GM18526 (cell line): ENCODE measurements around the gene SIRT3.
A peak's percentile ranks its signal among the peaks of the same experiment; 100 is the strongest.

Source experiments
- POLR2A ChIP-seq: IDR thresholded peaks from 3 replicates; pipeline ENCODE4 v1.6.1; 2011; ENCODE audit not compliant: insufficient read length; ENCODE audit errors: extremely low read depth

SIRT3 gene

GRCh38 chr11:214083-214482 is 22.1 kb downstream of the SIRT3 start:
- TF ChIP-seq POLR2A: no peak

GRCh38 chr11:213111-213510 is 23.0 kb downstream of the SIRT3 start:
- TF ChIP-seq POLR2A: no peak

- TF ChIP-seq POLR2A: no peak
These were observed 23.7 kb downstream of the SIRT3 start for GRCh38 chr11:212150-213100.

GRCh38 chr11:211741-212140 is 24.4 kb downstream of the SIRT3 start:
- TF ChIP-seq POLR2A: no peak

GRCh38 chr11:211295-211694 is 24.8 kb downstream of the SIRT3 start:
- TF ChIP-seq POLR2A: no peak

- TF ChIP-seq POLR2A: no peak
These were observed 25.4 kb downstream of the SIRT3 start for GRCh38 chr11:210803-211180.

- TF ChIP-seq POLR2A: no peak
These were observed 25.9 kb downstream of the SIRT3 start for GRCh38 chr11:210122-210802.

GRCh38 chr11:209275-210121 is 26.6 kb downstream of the SIRT3 start:
- TF ChIP-seq POLR2A: no peak

GRCh38 chr11:208917-209260 is 27.3 kb downstream of the SIRT3 start:
- no peak for TF ChIP-seq POLR2A

- peak; percentile 68 for TF ChIP-seq POLR2A
These were observed 27.8 kb downstream of the SIRT3 start for GRCh38 chr11:208181-208916.

GRCh38 chr11:207863-208180 is 28.3 kb downstream of the SIRT3 start:
- no peak for TF ChIP-seq POLR2A

- TF ChIP-seq POLR2A: peak; percentile 95
These were observed 28.8 kb downstream of the SIRT3 start, which contains the start of the genes BET1L and RIC8A for GRCh38 chr11:207208-207862. TSS of gene BET1L (minus strand) at chr11:207399. CDS start at chr11:207321, 78 bp downstream. TSS of gene RIC8A (plus strand) at chr11:207708. CDS start at chr11:208855, 1,147 bp downstream.

- no peak for TF ChIP-seq POLR2A
These were observed 29.5 kb downstream of the SIRT3 start for GRCh38 chr11:206526-207207.

- TF ChIP-seq POLR2A: no peak
These were observed 30.1 kb downstream of the SIRT3 start for GRCh38 chr11:206002-206384.
